ENCODE measurements around the gene KSR1. TPM values are rescaled to one million over a fixed set of nuclear protein-coding genes. Genes with fewer than 3 reads are reported as not detected.

The KSR1 gene
- total and polyA plus RNA-seq, 2 of the 8 experiments (the other 6 are each of a cell fraction or from before 2014, with no cell fraction given): 14.1 to 34.7 TPM

GRCh38 chr17:27492470-27492869, 36.2 kb downstream of the KSR1 start:
- Histone ChIP-seq H3K79me1 (ENCODE audit: low read depth, low read length) (peaks cover 4% of the 10 kb centered on the region; the same call in 1 of the 2 replicates), H3K79me2 (ENCODE audit: control insufficient read depth in 1 of 2, insufficient read depth in 2 of 2, low read length in 2 of 2) (peaks cover 0 to 66% of the 10 kb centered on the region in 2 experiments; a peak in 2 of 4 replicates), H3K4me1 (replicated peaks in 1 of 4; ENCODE audit: control insufficient read depth in 3 of 4, insufficient read depth in 4 of 4, low read length in 3 of 4) (peaks cover 33 to 59% (median 43%) of the 10 kb centered on the region in 4 experiments), H3K4me3 (ENCODE audit: extremely low read depth in 1 of 4, insufficient read depth in 2 of 4, low read depth in 3 of 4, low read length in 4 of 4) (no peak overlapping the region), H3K18ac (ENCODE audit: extremely low read depth, low read length) (peak overlapping the region; percentile 9; the same call in 1 of the 2 replicates), H2BK12ac (ENCODE audit: low read depth, low read length) (peak overlapping the region; percentile 62), H4K91ac (replicated peaks; ENCODE audit: insufficient read length, low read length) (peak overlapping the region; percentile 59), H2AK5ac (ENCODE audit: low read depth, low read length) (peak overlapping the region; percentile 49; the same call in 1 of the 2 replicates), H3K27me3 (replicated peaks in 1 of 4; ENCODE audit: control insufficient read depth in 3 of 4, extremely low read depth in 1 of 4, insufficient read depth in 3 of 4, low read length in 3 of 4) (no peaks in the 10 kb centered on the region), H2BK120ac (replicated peaks; ENCODE audit: low read depth, low read length) (no peak overlapping the region), H4K8ac (ENCODE audit: extremely low read depth, insufficient read depth, low read length) (no peak overlapping the region), H3K27ac (ENCODE audit: low read depth, low read length) (no peak overlapping the region), H3K4ac (replicated peaks; ENCODE audit: insufficient read length, low read depth, low read length) (no peak overlapping the region), H3K14ac (ENCODE audit: insufficient read length) (no peak overlapping the region), H2AFZ (ENCODE audit: low read length) (no peak overlapping the region), H3K36me3 (ENCODE audit: control insufficient read depth in 2 of 4, insufficient read depth in 4 of 4, low read length in 3 of 4) (no peaks in the 10 kb centered on the region), H3K56ac (replicated peaks; ENCODE audit: insufficient read length, low read depth, low read length) (no peak overlapping the region), H3K23me2 (ENCODE audit: low read depth, low read length) (no peaks in the 10 kb centered on the region), H3K9ac (replicated peaks in 1 of 4; ENCODE audit: extremely low read depth in 1 of 4, low read depth in 3 of 4, low read length in 3 of 4) (no peak overlapping the region), H3K4me2 (ENCODE audit: insufficient read depth in 1 of 2, low read depth in 2 of 2, low read length in 2 of 2) (no peak overlapping the region), H4K20me1 (replicated peaks in 1 of 2; ENCODE audit: control insufficient read depth in 1 of 2, insufficient read depth in 2 of 2, low read length in 2 of 2) (no peaks in the 10 kb centered on the region), H3K9me3 (ENCODE audit: insufficient read depth in 2 of 2, low read depth in 1 of 2, low read length in 1 of 2) (no peaks in the 10 kb centered on the region), H2BK5ac (ENCODE audit: low read depth, low read length) (peak overlapping the region; percentile 27; the same call in 1 of the 2 replicates), H4K5ac (ENCODE audit: insufficient read length, low read depth, low read length) (no peak overlapping the region), H2BK15ac (ENCODE audit: low read length) (peak overlapping the region; percentile 53), H3K23ac (ENCODE audit: insufficient read length) (no peak overlapping the region), H2BK20ac (ENCODE audit: low read length) (peak overlapping the region; percentile 91)
- ChIA-PET CTCF (ENCODE audit: partially characterized antibody) (interaction anchor here (0.7 to 6.5 kb wide), 9 partner anchors 9 to 1488 kb away, joined by 3 to 35 read pairs (median 4); partner anchors contain the start of gene KSR1), POLR2A (ENCODE audit: partially characterized antibody) (no interaction called here)
- FAIRE-seq (no peak), DNase-seq (ENCODE audit: low read depth in 1 of 2, low spot score in 2 of 2) (no peak)
- 91% methylated on average over 3 of the region's 3 CpGs; no CpG with 5 or more reads in 1 of the 2 experiments for WGBS, 2 experiments (ENCODE audit: extremely low coverage in 1 of 2, insufficient coverage in 1 of 2, insufficient read length in 1 of 2, insufficient replicate concordance in 2 of 2, low coverage in 1 of 2, low lambda C conversion rate in 2 of 2, missing lambda C conversion rate in 1 of 2)
- TF ChIP-seq ATF3 (IDR thresholded peaks at IDR 0.05; ENCODE audit: insufficient read depth, low read depth, low read length): no peak
- no peak for TF ChIP-seq NANOG (IDR thresholded peaks at IDR 0.05; ENCODE audit: insufficient read depth, low read depth, low read length, poor library complexity, severe bottlenecking)
- 0 out of 2 replicates have a peak, but pooled peaks have one; percentile 27 for TF ChIP-seq TEAD4 (IDR thresholded peaks at IDR 0.05; ENCODE audit: low read depth, low read length)

Data from H1 (cell line).